SW480 (cell line): ENCODE measurements around the gene ADGRF4.
"Not testable (repeated sequence)": the region's sequence is repeated elsewhere in the genome, so short reads cannot be mapped to it uniquely, and the experiment has no call there.

Experiments used
- DNase-seq: peaks from one replicate; pipeline ENCODE4 v3.0.0-alpha.2; 2016; ENCODE audit warnings: low spot score

Gene ADGRF4

GRCh38 chr6:47734831-47735481 is 36.6 kb downstream of the ADGRF4 start:
- no peak for DNase-seq

GRCh38 chr6:47736083-47736700 is 37.8 kb downstream of the ADGRF4 start:
- DNase-seq, result no peak

GRCh38 chr6:47737406-47737805 is 39.0 kb downstream of the ADGRF4 start:
- DNase-seq, result no peak

- no peak for DNase-seq
Observed at GRCh38 chr6:47740714-47741113, 42.3 kb downstream of the ADGRF4 start.

- DNase-seq, result peak; percentile 11
Observed at GRCh38 chr6:47741807-47742206, 43.4 kb downstream of the ADGRF4 start.

- DNase-seq, result no peak
Observed at GRCh38 chr6:47743744-47744143, 45.4 kb downstream of the ADGRF4 start.

GRCh38 chr6:47745269-47745668 is 46.9 kb downstream of the ADGRF4 start:
- DNase-seq, result not testable (repeated sequence)

GRCh38 chr6:47749757-47750156 is 51.4 kb downstream of the ADGRF4 start:
- no peak for DNase-seq

GRCh38 chr6:47752801-47753200 is 54.4 kb downstream of the ADGRF4 start:
- peak; percentile 90 for DNase-seq

- DNase-seq, result no peak
Observed at GRCh38 chr6:47759364-47759763, 61.0 kb downstream of the ADGRF4 start.

- no peak for DNase-seq
Observed at GRCh38 chr6:47762502-47762901, 64.1 kb downstream of the ADGRF4 start.

- no peak for DNase-seq
Observed at GRCh38 chr6:47766445-47766844, 68.1 kb downstream of the ADGRF4 start.

- no peak for DNase-seq
Observed at GRCh38 chr6:47767102-47767501, 68.7 kb downstream of the ADGRF4 start.

GRCh38 chr6:47769982-47770381 is 71.6 kb downstream of the ADGRF4 start:
- DNase-seq, result no peak
